Smooth muscle cell (in vitro differentiated cells): Measurements from ENCODE around the gene S1PR3. TPM values are rescaled to one million over a fixed set of nuclear protein-coding genes. Genes with fewer than 3 reads are reported as not detected.

Experiments
- DNase-seq: peaks from one replicate; lab custom pipeline; 2025; ENCODE audit not compliant: unreplicated experiment; lab: John Stamatoyannopoulos, UW
- H2AFZ ChIP-seq: fragments of 200-600 bp; sonication (generic); 2 replicates; pipeline ENCODE4 v1.6.0; 2016; ENCODE audit warnings: antibody characterized with exemption, low read depth, mild to moderate bottlenecking
- H3F3A ChIP-seq: fragments of 200-600 bp; sonication (generic); 2 replicates; pipeline ENCODE4 v1.6.0; 2017; ENCODE audit warnings: antibody characterized with exemption, low read depth
- H3K27ac ChIP-seq: fragments of 200-600 bp; sonication (generic); 2 replicates; pipeline ENCODE4 v1.5.1; 2016; ENCODE audit warnings: low read depth, mild to moderate bottlenecking
- H3K27me3 ChIP-seq: fragments of 200-600 bp; sonication (generic); 2 replicates; pipeline ENCODE4 v1.6.1; 2016; ENCODE audit warnings: low read depth, mild to moderate bottlenecking
- H3K36me3 ChIP-seq: fragments of 200-600 bp; sonication (generic); 2 replicates; pipeline ENCODE4 v1.5.1; 2016; ENCODE audit warnings: low read depth
- H3K4me1 ChIP-seq: fragments of 200-600 bp; sonication (generic); 2 replicates; pipeline ENCODE4 v1.5.1; 2016; ENCODE audit warnings: low read depth
- H3K4me2 ChIP-seq: fragments of 200-600 bp; sonication (generic); 2 replicates; pipeline ENCODE4 v1.6.0; 2016; ENCODE audit warnings: mild to moderate bottlenecking
- H3K4me3 ChIP-seq: fragments of 200-600 bp; sonication (generic); 2 replicates; pipeline ENCODE4 v1.5.1; 2016; ENCODE audit warnings: mild to moderate bottlenecking
- H3K79me2 ChIP-seq: fragments of 200-600 bp; sonication (generic); 2 replicates; pipeline ENCODE4 v1.6.0; 2016; ENCODE audit warnings: low read depth, mild to moderate bottlenecking
- H3K9ac ChIP-seq: fragments of 200-600 bp; sonication (generic); 2 replicates; pipeline ENCODE4 v1.6.0; 2016; ENCODE audit warnings: low read depth
- H3K9me3 ChIP-seq: fragments of 200-600 bp; sonication (generic); replicated peaks from 2 replicates; pipeline ENCODE4 v1.5.1; 2016; ENCODE audit warnings: low read depth
- H4K20me1 ChIP-seq: fragments of 200-600 bp; sonication (generic); 2 replicates; pipeline ENCODE4 v1.6.0; 2016; ENCODE audit warnings: low read depth
- WGBS: methylation state at CpG from one replicate; pipeline ENCODE4 v1.1.7; 2016; ENCODE audit warnings: low lambda C conversion rate; 5-methylcytosine and 5-hydroxymethylcytosine counted together
- polyA plus RNA-seq: library from polyadenylated mRNA; unstranded; fragments of >200 nt; fragmentation: Nextera tagmentation; extraction: Ambion mirVana; gene quantifications from 2 replicates; pipeline ENCODE4 v1.2.1, GENCODE V29; 2016
- total RNA-seq: library from RNA; depleted of rRNA; stranded (reverse); fragments of >200 nt; gene quantifications from 2 replicates; pipeline ENCODE4 v1.2.3, GENCODE V29; 2014
- TF ChIP-seq, protein P1 (sequence below): fragments of 200-600 bp; sonication (generic); IDR thresholded peaks from 2 replicates; pipeline ENCODE4 v1.5.1; 2017; ENCODE audit warnings: borderline replicate concordance, mild to moderate bottlenecking, antibody characterized with exemption; ENCODE audit not compliant: insufficient read depth, poor library complexity, severe bottlenecking

S1PR3 gene
- total and polyA plus RNA-seq, 2 experiments from 2014 or later, result 184 to 246 TPM

DNA sequence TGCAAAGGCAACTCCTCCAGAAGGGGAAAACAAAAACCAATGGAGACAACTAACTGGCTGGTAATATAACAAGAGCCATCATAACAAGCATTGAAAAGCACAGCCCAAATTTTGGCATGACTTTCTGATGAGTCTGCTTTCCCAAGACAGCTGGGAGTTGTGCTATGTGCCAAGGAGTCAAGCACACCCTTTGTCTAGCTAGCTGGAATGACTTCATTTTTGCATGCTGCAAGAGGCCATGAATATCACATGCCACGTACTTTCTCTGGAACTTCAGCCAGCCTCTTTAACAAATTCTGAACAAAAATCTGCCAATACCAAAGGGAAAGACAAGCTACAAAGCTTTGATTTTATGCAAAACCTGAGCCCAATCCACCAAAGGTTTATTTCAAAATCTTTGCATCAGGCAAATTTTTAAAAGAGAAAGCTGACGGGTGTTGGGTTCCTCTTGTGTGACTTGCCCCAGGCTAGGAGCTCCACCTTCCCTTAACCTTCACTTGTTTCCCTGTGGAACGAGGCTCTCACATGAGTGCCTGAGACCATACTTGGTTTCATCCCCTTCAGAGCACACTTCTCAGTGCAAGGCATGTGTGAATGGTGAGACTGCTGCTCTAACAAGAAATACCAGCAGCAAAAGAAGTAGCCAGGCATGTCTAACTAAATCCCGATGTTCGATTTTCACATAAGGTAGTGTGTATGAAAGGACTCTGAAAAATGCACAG is 47.3 kb downstream of the S1PR3 start:
- Histone ChIP-seq H2AFZ (no peak overlapping the region), H3K9me3 (no peaks in the 10 kb centered on the region), H3K27me3 (no peaks in the 10 kb centered on the region), H3F3A (no peaks in the 10 kb centered on the region), H4K20me1 (no peaks in the 10 kb centered on the region), H3K79me2 (no peaks in the 10 kb centered on the region), H3K9ac (no peak overlapping the region), H3K27ac (no peak overlapping the region), H3K4me1 (no peaks in the 10 kb centered on the region), H3K4me3 (no peak overlapping the region), H3K4me2 (no peak overlapping the region), H3K36me3 (no peaks in the 10 kb centered on the region)
- WGBS, result 74% methylated on average over 5 of the region's 5 CpGs
- TF ChIP-seq, protein P1, sequence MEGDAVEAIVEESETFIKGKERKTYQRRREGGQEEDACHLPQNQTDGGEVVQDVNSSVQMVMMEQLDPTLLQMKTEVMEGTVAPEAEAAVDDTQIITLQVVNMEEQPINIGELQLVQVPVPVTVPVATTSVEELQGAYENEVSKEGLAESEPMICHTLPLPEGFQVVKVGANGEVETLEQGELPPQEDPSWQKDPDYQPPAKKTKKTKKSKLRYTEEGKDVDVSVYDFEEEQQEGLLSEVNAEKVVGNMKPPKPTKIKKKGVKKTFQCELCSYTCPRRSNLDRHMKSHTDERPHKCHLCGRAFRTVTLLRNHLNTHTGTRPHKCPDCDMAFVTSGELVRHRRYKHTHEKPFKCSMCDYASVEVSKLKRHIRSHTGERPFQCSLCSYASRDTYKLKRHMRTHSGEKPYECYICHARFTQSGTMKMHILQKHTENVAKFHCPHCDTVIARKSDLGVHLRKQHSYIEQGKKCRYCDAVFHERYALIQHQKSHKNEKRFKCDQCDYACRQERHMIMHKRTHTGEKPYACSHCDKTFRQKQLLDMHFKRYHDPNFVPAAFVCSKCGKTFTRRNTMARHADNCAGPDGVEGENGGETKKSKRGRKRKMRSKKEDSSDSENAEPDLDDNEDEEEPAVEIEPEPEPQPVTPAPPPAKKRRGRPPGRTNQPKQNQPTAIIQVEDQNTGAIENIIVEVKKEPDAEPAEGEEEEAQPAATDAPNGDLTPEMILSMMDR, result no peak
- DNase-seq, result no peak

DNA sequence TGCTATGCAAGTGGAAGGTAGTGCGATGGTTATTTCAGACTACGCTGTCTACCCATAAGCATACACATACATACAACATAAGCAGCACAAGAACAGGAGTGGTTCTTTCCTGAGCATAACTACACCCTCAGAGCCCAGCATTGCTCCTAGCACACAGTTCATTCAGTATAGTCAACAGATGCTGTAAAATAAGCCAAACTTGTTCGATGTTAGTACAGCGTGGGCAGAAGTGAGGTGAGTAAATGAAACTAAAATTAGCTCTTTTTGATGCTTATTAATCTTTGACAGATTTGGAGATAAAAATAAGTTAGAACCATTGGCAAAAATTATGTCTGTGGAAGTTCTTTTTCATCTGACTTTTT is 47.8 kb downstream of the S1PR3 start:
- no peaks in the 10 kb centered on the region for H4K20me1 ChIP-seq
- H3K4me3 ChIP-seq, result no peak overlapping the region
- no peaks in the 10 kb centered on the region for H3K9me3 ChIP-seq
- H3K27ac ChIP-seq, result no peak overlapping the region
- no peaks in the 10 kb centered on the region for H3K36me3 ChIP-seq
- no peak overlapping the region for H3K4me2 ChIP-seq
- WGBS, result 98% methylated on average over 4 of the region's 4 CpGs
- H3K79me2 ChIP-seq, result no peaks in the 10 kb centered on the region
- no peaks in the 10 kb centered on the region for H3K27me3 ChIP-seq
- H2AFZ ChIP-seq, result no peak overlapping the region
- no peak for DNase-seq
- no peak overlapping the region for H3K9ac ChIP-seq
- no peaks in the 10 kb centered on the region for H3F3A ChIP-seq
- TF ChIP-seq, protein P1, result no peak
- no peaks in the 10 kb centered on the region for H3K4me1 ChIP-seq

DNA sequence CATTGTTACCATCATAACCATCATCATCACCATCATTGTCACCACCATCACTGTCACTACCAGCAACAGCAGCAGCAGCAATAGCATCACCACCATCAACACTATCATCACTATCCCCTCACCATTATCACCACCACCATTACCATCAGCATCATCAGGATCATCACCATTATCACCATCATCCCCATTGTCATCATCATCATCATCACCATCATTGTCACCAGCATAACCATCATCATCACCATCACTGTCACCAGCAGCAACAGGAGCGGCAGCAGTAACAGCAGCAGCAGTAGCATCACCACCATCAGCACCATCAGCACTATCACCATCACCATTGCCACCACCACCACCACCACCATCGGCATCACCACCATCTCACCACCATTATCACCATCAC is 48.4 kb downstream of the S1PR3 start:
- no peaks in the 10 kb centered on the region for H3K9me3 ChIP-seq
- TF ChIP-seq, protein P1, result no peak
- no peaks in the 10 kb centered on the region for H3K79me2 ChIP-seq
- H3F3A ChIP-seq, result no peaks in the 10 kb centered on the region
- H3K4me2 ChIP-seq, result no peak overlapping the region
- no peaks in the 10 kb centered on the region for H3K36me3 ChIP-seq
- no peak overlapping the region for H3K27ac ChIP-seq
- no peak overlapping the region for H3K9ac ChIP-seq
- H3K4me3 ChIP-seq, result no peak overlapping the region
- WGBS, result 100% methylated on average over 2 of the region's 2 CpGs
- no peaks in the 10 kb centered on the region for H3K27me3 ChIP-seq
- DNase-seq, result no peak
- H3K4me1 ChIP-seq, result no peaks in the 10 kb centered on the region
- H2AFZ ChIP-seq, result no peak overlapping the region
- H4K20me1 ChIP-seq, result no peaks in the 10 kb centered on the region

GRCh38 chr9:89042984-89043383 is 51.7 kb downstream of the S1PR3 start:
- no peak overlapping the region for H3K27ac ChIP-seq
- TF ChIP-seq, protein P1, result no peak
- H3K4me3 ChIP-seq, result no peak overlapping the region
- no peak overlapping the region for H3K4me2 ChIP-seq
- H3K36me3 ChIP-seq, result no peaks in the 10 kb centered on the region
- H4K20me1 ChIP-seq, result no peaks in the 10 kb centered on the region
- no peaks in the 10 kb centered on the region for H3K4me1 ChIP-seq
- no peaks in the 10 kb centered on the region for H3K9me3 ChIP-seq
- no peaks in the 10 kb centered on the region for H3K27me3 ChIP-seq
- no peak for DNase-seq
- H3F3A ChIP-seq, result no peaks in the 10 kb centered on the region
- H2AFZ ChIP-seq, result no peak overlapping the region
- 93% methylated on average over 9 of the region's 9 CpGs for WGBS
- H3K9ac ChIP-seq, result no peak overlapping the region
- no peaks in the 10 kb centered on the region for H3K79me2 ChIP-seq
